Measurements from ENCODE around the gene INTS1.

INTS1 gene

DNA sequence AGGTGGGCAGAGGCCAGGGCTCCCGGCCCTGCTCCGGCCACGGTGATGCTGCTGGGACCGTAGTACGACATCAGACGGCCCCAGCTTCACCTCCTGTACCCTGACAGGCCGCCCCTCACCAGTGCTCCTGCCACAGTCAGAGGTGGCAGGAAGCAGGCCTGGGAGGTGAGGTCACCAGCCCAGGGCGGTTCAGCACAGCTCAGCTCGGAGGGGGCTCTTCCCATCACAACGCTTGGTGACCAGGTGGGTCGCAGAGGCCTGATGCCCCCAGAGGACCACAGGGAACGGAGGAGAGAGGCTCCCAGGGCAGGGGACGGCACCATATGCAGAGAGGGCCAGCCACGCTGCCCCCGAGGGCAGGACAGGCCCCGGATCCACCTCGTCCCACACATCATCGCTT lies 53.8 kb downstream of the INTS1 start:
- no peak overlapping the region for H3K4me2 ChIP-seq (ENCODE audit: low read length)
- TF ChIP-seq, protein P1, sequence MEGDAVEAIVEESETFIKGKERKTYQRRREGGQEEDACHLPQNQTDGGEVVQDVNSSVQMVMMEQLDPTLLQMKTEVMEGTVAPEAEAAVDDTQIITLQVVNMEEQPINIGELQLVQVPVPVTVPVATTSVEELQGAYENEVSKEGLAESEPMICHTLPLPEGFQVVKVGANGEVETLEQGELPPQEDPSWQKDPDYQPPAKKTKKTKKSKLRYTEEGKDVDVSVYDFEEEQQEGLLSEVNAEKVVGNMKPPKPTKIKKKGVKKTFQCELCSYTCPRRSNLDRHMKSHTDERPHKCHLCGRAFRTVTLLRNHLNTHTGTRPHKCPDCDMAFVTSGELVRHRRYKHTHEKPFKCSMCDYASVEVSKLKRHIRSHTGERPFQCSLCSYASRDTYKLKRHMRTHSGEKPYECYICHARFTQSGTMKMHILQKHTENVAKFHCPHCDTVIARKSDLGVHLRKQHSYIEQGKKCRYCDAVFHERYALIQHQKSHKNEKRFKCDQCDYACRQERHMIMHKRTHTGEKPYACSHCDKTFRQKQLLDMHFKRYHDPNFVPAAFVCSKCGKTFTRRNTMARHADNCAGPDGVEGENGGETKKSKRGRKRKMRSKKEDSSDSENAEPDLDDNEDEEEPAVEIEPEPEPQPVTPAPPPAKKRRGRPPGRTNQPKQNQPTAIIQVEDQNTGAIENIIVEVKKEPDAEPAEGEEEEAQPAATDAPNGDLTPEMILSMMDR (IDR thresholded peaks at IDR 0.05; ENCODE audit: low read depth, low read length, poor library complexity, severe bottlenecking), result no peak
- no peak for TF ChIP-seq EZH2phosphoT487 (IDR thresholded peaks at IDR 0.05; ENCODE audit: borderline replicate concordance, low read length)
- H3K9me2 ChIP-seq (replicated peaks; ENCODE audit: control insufficient read depth, low read length), result no peaks in the 10 kb centered on the region
- H3K27me3 ChIP-seq (ENCODE audit: control insufficient read depth, low read length), result 0 out of 2 replicates have a peak, but pooled peaks cover 2% of the 10 kb centered on the region
- H3K27ac ChIP-seq (ENCODE audit: low read depth, low read length), result no peak overlapping the region
- H3F3A ChIP-seq (ENCODE audit: control insufficient read depth, insufficient read depth), result no peaks in the 10 kb centered on the region
- no peaks in the 10 kb centered on the region for H4K20me1 ChIP-seq (ENCODE audit: control insufficient read depth, insufficient read depth, low read depth, low read length)
- H3K9me3 ChIP-seq (ENCODE audit: control insufficient read depth, insufficient read depth, low read length), result no peaks in the 10 kb centered on the region
- no peaks in the 10 kb centered on the region for H3K36me3 ChIP-seq (ENCODE audit: control insufficient read depth, low read length)
- no peaks in the 10 kb centered on the region for H3K79me2 ChIP-seq (ENCODE audit: control insufficient read depth, low read length)
- H3K4me1 ChIP-seq (ENCODE audit: control insufficient read depth, low read length), result peaks cover 2% of the 10 kb centered on the region
- no peak overlapping the region for H3K4me3 ChIP-seq (ENCODE audit: low read length)

DNA sequence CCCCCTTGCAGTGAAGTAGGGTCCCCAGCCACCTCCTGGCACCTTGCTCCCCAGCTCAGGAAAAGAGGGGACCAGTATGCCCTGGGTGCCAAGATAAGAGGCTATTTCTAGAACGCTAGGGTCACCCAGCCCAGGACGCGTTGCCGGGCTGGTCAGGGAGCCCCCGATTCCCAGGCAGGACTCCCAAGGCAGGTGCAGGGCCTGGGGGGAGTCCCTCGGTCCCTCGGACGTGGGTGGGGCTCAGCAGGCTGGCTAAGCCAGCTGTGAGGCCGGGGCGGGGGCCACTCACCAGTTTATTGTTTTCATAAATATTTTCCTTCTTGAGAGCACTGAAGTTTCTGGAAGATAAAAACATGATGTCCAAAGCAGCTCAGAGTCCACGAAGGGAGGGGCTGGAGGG lies 54.2 kb downstream of the INTS1 start:
- H3K36me3 ChIP-seq (ENCODE audit: control insufficient read depth, low read length), result no peaks in the 10 kb centered on the region
- 0 out of 2 replicates have a peak, but pooled peaks cover 2% of the 10 kb centered on the region for H3K27me3 ChIP-seq (ENCODE audit: control insufficient read depth, low read length)
- H4K20me1 ChIP-seq (ENCODE audit: control insufficient read depth, insufficient read depth, low read depth, low read length), result no peaks in the 10 kb centered on the region
- H3K4me3 ChIP-seq (ENCODE audit: low read length), result no peak overlapping the region
- H3K4me2 ChIP-seq (ENCODE audit: low read length), result no peak overlapping the region
- H3K79me2 ChIP-seq (ENCODE audit: control insufficient read depth, low read length), result no peaks in the 10 kb centered on the region
- H3K9me2 ChIP-seq (replicated peaks; ENCODE audit: control insufficient read depth, low read length), result no peaks in the 10 kb centered on the region
- H3K4me1 ChIP-seq (ENCODE audit: control insufficient read depth, low read length), result no peaks in the 10 kb centered on the region
- H3K27ac ChIP-seq (ENCODE audit: low read depth, low read length), result no peak overlapping the region
- TF ChIP-seq, protein P1 (IDR thresholded peaks at IDR 0.05; ENCODE audit: low read depth, low read length, poor library complexity, severe bottlenecking), result no peak
- no peak for TF ChIP-seq EZH2phosphoT487 (IDR thresholded peaks at IDR 0.05; ENCODE audit: borderline replicate concordance, low read length)
- no peaks in the 10 kb centered on the region for H3F3A ChIP-seq (ENCODE audit: control insufficient read depth, insufficient read depth)
- H3K9me3 ChIP-seq (ENCODE audit: control insufficient read depth, insufficient read depth, low read length), result no peaks in the 10 kb centered on the region

DNA sequence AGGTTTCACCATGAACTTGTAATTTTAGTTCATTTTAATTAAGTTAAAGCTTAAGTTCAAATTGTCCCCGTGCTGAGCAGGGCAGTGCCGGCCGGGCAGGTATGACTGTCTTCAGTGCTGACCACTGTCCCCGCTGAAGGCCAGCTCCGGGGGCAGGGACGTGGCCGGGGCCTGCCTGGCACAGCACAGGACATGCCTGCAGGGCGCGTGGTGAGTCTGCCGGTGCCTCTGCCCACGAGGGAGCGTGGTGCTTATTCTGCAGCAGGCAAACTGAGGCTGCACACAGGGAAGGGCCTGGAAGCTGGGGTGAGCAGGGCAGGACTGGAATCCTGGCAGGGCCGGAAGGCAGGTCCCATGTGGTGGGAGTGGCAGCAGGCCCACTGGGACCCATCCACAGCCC lies 54.7 kb downstream of the INTS1 start:
- Histone ChIP-seq H3K9me2 (replicated peaks; ENCODE audit: control insufficient read depth, low read length) (no peaks in the 10 kb centered on the region), H3F3A (ENCODE audit: control insufficient read depth, insufficient read depth) (no peaks in the 10 kb centered on the region), H3K27me3 (ENCODE audit: control insufficient read depth, low read length) (0 out of 2 replicates have a peak, but pooled peaks cover 2% of the 10 kb centered on the region), H3K27ac (ENCODE audit: low read depth, low read length) (no peak overlapping the region), H3K4me2 (ENCODE audit: low read length) (no peak overlapping the region), H3K4me1 (ENCODE audit: control insufficient read depth, low read length) (no peaks in the 10 kb centered on the region), H3K36me3 (ENCODE audit: control insufficient read depth, low read length) (no peaks in the 10 kb centered on the region), H3K79me2 (ENCODE audit: control insufficient read depth, low read length) (no peaks in the 10 kb centered on the region), H4K20me1 (ENCODE audit: control insufficient read depth, insufficient read depth, low read depth, low read length) (no peaks in the 10 kb centered on the region), H3K4me3 (ENCODE audit: low read length) (no peak overlapping the region), H3K9me3 (ENCODE audit: control insufficient read depth, insufficient read depth, low read length) (no peaks in the 10 kb centered on the region)
- TF ChIP-seq, protein P1 (IDR thresholded peaks at IDR 0.05; ENCODE audit: low read depth, low read length, poor library complexity, severe bottlenecking), result no peak
- TF ChIP-seq EZH2phosphoT487 (IDR thresholded peaks at IDR 0.05; ENCODE audit: borderline replicate concordance, low read length), result no peak
